ENCODE measurements around the gene SLC9B1. TPM values are rescaled to one million over a fixed set of nuclear protein-coding genes. Genes with fewer than 3 reads are reported as not detected.
A peak's percentile ranks its signal among the peaks of the same experiment; 100 is the strongest.
"Not testable (repeated sequence)": the region's sequence is repeated elsewhere in the genome, so short reads cannot be mapped to it uniquely, and the experiment has no call there.

SLC9B1 gene
- total RNA-seq, 3 donors from 2014 or later: 0.47 to 0.68 (median 0.56) TPM

- not testable (repeated sequence) for H3K9me3 Mint-ChIP-seq; H3K4me1 Mint-ChIP-seq (ENCODE audit: low read depth); DNase-seq; H3K27me3 Mint-ChIP-seq (ENCODE audit: low read depth); H3K4me3 Mint-ChIP-seq; ATAC-seq
- peaks cover 43% of the 10 kb centered on the region for H3K36me3 Mint-ChIP-seq (ENCODE audit: insufficient read depth)
Observed at GRCh38 chr4:102877477-102878106, 141.9 kb downstream of the SLC9B1 start.

DNA sequence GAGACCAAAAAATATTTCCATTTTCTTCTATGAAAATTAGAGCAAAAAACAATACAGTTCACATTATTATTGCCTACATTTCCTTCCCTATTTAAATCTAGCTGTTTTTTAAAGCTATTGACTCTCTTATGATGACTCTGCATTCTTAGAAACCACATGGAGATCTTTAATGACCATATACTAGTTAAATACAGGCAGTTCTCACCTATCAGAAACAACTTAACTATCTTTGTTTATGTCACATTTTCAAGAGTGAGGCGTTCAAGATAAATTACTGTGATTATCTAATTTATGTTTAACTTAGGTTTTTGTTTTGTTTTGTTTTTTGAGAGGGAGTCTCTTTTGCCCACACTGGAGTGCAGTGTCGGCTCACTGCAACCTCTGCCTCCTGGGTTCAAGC lies 147.7 kb downstream of the SLC9B1 start:
- Mint-ChIP-seq H3K4me3 (no peak overlapping the region), H3K36me3 (ENCODE audit: insufficient read depth) (peaks cover 29% of the 10 kb centered on the region)
- no peak for ATAC-seq

GRCh38 chr4:102869569-102870197 lies 149.8 kb downstream of the SLC9B1 start:
- H3K4me3 Mint-ChIP-seq: peak overlapping the region; percentile 85
- peaks cover 56% of the 10 kb centered on the region for H3K4me1 Mint-ChIP-seq (ENCODE audit: low read depth)
- no peaks in the 10 kb centered on the region for H3K27me3 Mint-ChIP-seq (ENCODE audit: low read depth)
- ATAC-seq (peak in 1 of 2 donors; percentile 26), DNase-seq (peak; percentile 57)
- H3K9me3 Mint-ChIP-seq: no peaks in the 10 kb centered on the region
- peaks cover 11% of the 10 kb centered on the region for H3K36me3 Mint-ChIP-seq (ENCODE audit: insufficient read depth)

More for the DNA sequence above, 147.7 kb downstream of the SLC9B1 start:
- Mint-ChIP-seq H3K9me3 (no peaks in the 10 kb centered on the region), H3K27me3 (ENCODE audit: low read depth) (no peaks in the 10 kb centered on the region), H3K4me1 (ENCODE audit: low read depth) (peaks cover 38% of the 10 kb centered on the region)
- no peak for DNase-seq

DNA sequence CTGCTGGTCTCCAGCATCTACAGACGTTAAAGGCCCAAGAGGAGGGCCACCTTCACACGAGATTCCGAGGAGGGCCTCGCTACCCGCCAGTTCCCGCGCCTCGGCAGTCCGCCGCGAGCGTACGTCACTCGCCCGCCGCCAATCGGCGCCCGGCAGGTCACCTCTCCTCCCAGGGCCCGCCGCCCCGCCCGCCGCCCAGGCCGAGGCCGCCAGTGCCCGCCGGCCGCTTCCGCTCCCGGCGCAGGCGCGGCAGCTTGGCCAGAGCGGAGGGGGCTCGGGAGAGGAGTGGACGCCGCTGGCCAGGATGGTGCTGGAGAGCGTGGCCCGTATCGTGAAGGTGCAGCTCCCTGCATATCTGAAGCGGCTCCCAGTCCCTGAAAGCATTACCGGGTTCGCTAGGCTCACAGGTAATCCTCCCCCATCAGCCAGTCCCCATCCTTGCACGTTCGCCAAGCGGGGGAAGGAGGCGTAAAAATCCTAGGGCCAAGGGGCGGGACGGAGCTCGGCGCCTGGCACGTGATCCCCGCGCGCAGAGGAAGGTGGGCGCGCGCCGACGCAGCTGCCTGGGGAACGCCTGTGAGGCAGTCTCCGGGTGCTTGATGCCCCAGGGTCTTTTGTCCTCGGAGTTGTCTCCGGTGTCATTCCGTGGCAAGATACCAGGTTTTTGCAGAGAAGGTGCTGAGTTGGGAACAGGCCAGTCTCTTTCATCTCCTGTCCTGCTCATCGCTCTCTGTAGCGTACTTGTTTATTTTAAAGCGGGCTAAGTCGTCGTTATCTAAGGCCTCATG lies 150.5 kb downstream of the SLC9B1 start, which contains the start of gene CISD2:
Gene CISD2, plus strand, starts transcription at position 212 of the 788 bp plus-strand sequence. Its CDS starts 93 bp downstream, at position 305.
- Mint-ChIP-seq H3K36me3 (ENCODE audit: insufficient read depth) (peaks cover 8% of the 10 kb centered on the region), H3K4me1 (ENCODE audit: low read depth) (peaks cover 61% of the 10 kb centered on the region), H3K4me3 (peak within 1 kb of the TSS; percentile 85), H3K9me3 (no peaks in the 10 kb centered on the region), H3K27me3 (ENCODE audit: low read depth) (no peaks in the 10 kb centered on the region)
- DNase-seq (peak; percentile 84), ATAC-seq (peak; percentile 90 to 92)

- no peaks in the 10 kb centered on the region for H3K9me3 Mint-ChIP-seq
- peaks cover 59% of the 10 kb centered on the region for H3K4me1 Mint-ChIP-seq (ENCODE audit: low read depth)
- H3K4me3 Mint-ChIP-seq: peak overlapping the region; percentile 85
- ATAC-seq (no peak), DNase-seq (no peak)
- peaks cover 7% of the 10 kb centered on the region for H3K36me3 Mint-ChIP-seq (ENCODE audit: insufficient read depth)
- H3K27me3 Mint-ChIP-seq (ENCODE audit: low read depth): no peaks in the 10 kb centered on the region
Observed at GRCh38 chr4:102868153-102868780, 151.2 kb downstream of the SLC9B1 start.

- peaks cover 2% of the 10 kb centered on the region for H3K36me3 Mint-ChIP-seq (ENCODE audit: insufficient read depth)
Observed at GRCh38 chr4:102867278-102868152, 152.0 kb downstream of the SLC9B1 start.

GRCh38 chr4:102865327-102865726 lies 154.2 kb downstream of the SLC9B1 start:
- not testable (repeated sequence) for ATAC-seq; H3K9me3 Mint-ChIP-seq; H3K27me3 Mint-ChIP-seq (ENCODE audit: low read depth); H3K4me3 Mint-ChIP-seq; H3K36me3 Mint-ChIP-seq (ENCODE audit: insufficient read depth); DNase-seq
- H3K4me1 Mint-ChIP-seq (ENCODE audit: low read depth): peaks cover 48% of the 10 kb centered on the region

More at GRCh38 chr4:102867278-102868152, 152.0 kb downstream of the SLC9B1 start:
- DNase-seq: no peak
- no peaks in the 10 kb centered on the region for H3K27me3 Mint-ChIP-seq (ENCODE audit: low read depth)
- no peak for ATAC-seq
- peak overlapping the region; percentile 85 for H3K4me3 Mint-ChIP-seq
- H3K4me1 Mint-ChIP-seq (ENCODE audit: low read depth): peaks cover 59% of the 10 kb centered on the region
- no peaks in the 10 kb centered on the region for H3K9me3 Mint-ChIP-seq

DNA sequence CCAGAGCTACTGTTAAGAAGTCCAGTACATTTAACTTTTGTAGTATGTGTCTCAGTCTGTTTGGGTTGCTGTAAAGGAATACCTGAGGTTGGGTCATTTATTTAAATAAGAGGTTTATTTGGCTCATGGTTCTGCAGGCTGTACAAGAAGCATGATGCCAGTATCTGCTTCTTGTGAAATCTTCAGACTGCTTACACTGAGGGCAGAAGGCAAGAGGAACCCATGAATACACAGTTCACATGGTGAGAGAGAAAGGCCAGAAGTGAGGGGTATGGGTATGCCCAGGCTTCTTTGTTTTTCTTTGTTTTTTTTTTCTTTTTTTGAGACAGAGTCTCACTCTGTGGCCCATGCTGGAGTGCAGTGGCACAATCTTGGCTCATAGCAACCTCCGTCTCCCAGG lies 156.8 kb downstream of the SLC9B1 start:
- ATAC-seq (no peak), DNase-seq (no peak)
- Mint-ChIP-seq H3K9me3 (peaks cover 20% of the 10 kb centered on the region), H3K4me3 (no peak overlapping the region), H3K27me3 (ENCODE audit: low read depth) (no peaks in the 10 kb centered on the region), H3K4me1 (ENCODE audit: low read depth) (peaks cover 32% of the 10 kb centered on the region), H3K36me3 (ENCODE audit: insufficient read depth) (peaks cover 3% of the 10 kb centered on the region)

GRCh38 chr4:102862016-102862415 lies 157.5 kb downstream of the SLC9B1 start:
- H3K4me1 Mint-ChIP-seq (ENCODE audit: low read depth): peaks cover 26% of the 10 kb centered on the region
- no peak for DNase-seq

GRCh38 chr4:102860611-102861324 lies 158.7 kb downstream of the SLC9B1 start:
- no peaks in the 10 kb centered on the region for H3K27me3 Mint-ChIP-seq (ENCODE audit: low read depth)
- DNase-seq: no peak
- H3K4me1 Mint-ChIP-seq (ENCODE audit: low read depth): peaks cover 15% of the 10 kb centered on the region
- no peak for ATAC-seq
- H3K36me3 Mint-ChIP-seq (ENCODE audit: insufficient read depth): peaks cover 3% of the 10 kb centered on the region
- no peak overlapping the region for H3K4me3 Mint-ChIP-seq
- peaks cover 20% of the 10 kb centered on the region for H3K9me3 Mint-ChIP-seq

More at GRCh38 chr4:102862016-102862415, 157.5 kb downstream of the SLC9B1 start:
- peaks cover 3% of the 10 kb centered on the region for H3K36me3 Mint-ChIP-seq (ENCODE audit: insufficient read depth)
- no peak overlapping the region for H3K4me3 Mint-ChIP-seq
- no peak for ATAC-seq
- no peaks in the 10 kb centered on the region for H3K27me3 Mint-ChIP-seq (ENCODE audit: low read depth)
- H3K9me3 Mint-ChIP-seq: peaks cover 20% of the 10 kb centered on the region

DNA sequence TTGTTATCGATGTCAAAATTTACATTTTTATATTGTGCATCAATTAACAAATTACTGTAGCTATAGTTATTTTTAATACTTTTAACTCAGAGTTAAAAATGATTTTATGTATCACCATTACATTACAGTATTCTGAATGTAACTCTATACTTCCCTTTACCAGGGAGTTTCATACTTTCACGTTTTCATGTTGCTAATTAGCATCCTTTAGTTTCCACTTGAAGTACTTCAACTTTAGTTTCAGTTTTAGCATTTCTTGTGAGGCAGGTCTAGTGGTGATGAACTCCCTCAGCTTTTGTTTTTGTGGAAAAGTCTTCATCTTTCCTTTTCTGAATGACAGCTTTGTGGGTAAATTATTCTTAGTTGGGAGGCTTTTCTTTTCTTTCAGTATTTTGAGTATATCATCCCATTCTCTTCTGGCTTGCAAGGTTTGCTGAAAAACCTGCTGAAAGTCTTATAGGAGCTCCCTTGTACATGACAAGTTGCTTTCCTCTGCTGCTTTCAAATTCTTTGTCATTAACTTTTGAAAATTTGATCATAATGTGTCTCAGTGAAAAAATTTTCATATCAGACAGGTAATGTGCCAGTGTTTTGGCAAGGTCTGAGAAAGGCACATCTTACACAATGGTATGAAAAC lies 160.6 kb downstream of the SLC9B1 start:
- H3K27me3 Mint-ChIP-seq (ENCODE audit: low read depth): no peaks in the 10 kb centered on the region
- H3K36me3 Mint-ChIP-seq (ENCODE audit: insufficient read depth): peaks cover 3% of the 10 kb centered on the region
- peaks cover 20% of the 10 kb centered on the region for H3K9me3 Mint-ChIP-seq

More for the DNA sequence above, 160.6 kb downstream of the SLC9B1 start:
- Mint-ChIP-seq H3K4me1 (ENCODE audit: low read depth) (no peaks in the 10 kb centered on the region), H3K4me3 (no peak overlapping the region)
- ATAC-seq: no peak
- DNase-seq: no peak
